ENCODE results near the gene NTSR1.

The NTSR1 gene

GRCh38 chr20:62760856-62761758 lies 52.5 kb downstream of the NTSR1 start:
- H3K4me2 ChIP-seq, result no peak overlapping the region
- no peaks in the 10 kb centered on the region for H3K79me2 ChIP-seq (ENCODE audit: insufficient read depth, low read depth)
- no peaks in the 10 kb centered on the region for H4K20me1 ChIP-seq (ENCODE audit: insufficient read depth)
- H3K36me3 ChIP-seq (ENCODE audit: insufficient read depth), result no peaks in the 10 kb centered on the region
- no peak for TF ChIP-seq CTCF (conservative IDR thresholded peaks at IDR 0.05; ENCODE audit: low read depth, low read length)
- no peak overlapping the region for H3K9ac ChIP-seq
- H3K4me1 ChIP-seq (ENCODE audit: low read depth, poor library complexity, severe bottlenecking), result no peaks in the 10 kb centered on the region
- H3K27me3 ChIP-seq (ENCODE audit: insufficient read depth, low read depth), result peaks cover 93% of the 10 kb centered on the region
- no peak overlapping the region for H3K27ac ChIP-seq
- H2AFZ ChIP-seq (ENCODE audit: low read depth), result no peak overlapping the region
- H3K4me3 ChIP-seq (IDR thresholded peaks at IDR 0.05; ENCODE audit: insufficient read depth, low read depth, low read length), result no peak overlapping the region

GRCh38 chr20:62761759-62762131 lies 53.1 kb downstream of the NTSR1 start:
- Histone ChIP-seq H3K9ac (no peak overlapping the region), H3K4me2 (no peak overlapping the region)

GRCh38 chr20:62762376-62762775 lies 53.7 kb downstream of the NTSR1 start:
- TF ChIP-seq CTCF (conservative IDR thresholded peaks at IDR 0.05; ENCODE audit: low read depth, low read length), result no peak
- Histone ChIP-seq H3K9ac (no peak overlapping the region), H3K4me1 (ENCODE audit: low read depth, poor library complexity, severe bottlenecking) (no peaks in the 10 kb centered on the region), H3K27me3 (ENCODE audit: insufficient read depth, low read depth) (peaks cover 92% of the 10 kb centered on the region), H4K20me1 (ENCODE audit: insufficient read depth) (no peaks in the 10 kb centered on the region), H3K36me3 (ENCODE audit: insufficient read depth) (no peaks in the 10 kb centered on the region), H3K4me3 (IDR thresholded peaks at IDR 0.05; ENCODE audit: insufficient read depth, low read depth, low read length) (no peak overlapping the region), H3K27ac (no peak overlapping the region), H3K4me2 (no peak overlapping the region), H2AFZ (ENCODE audit: low read depth) (no peak overlapping the region), H3K79me2 (ENCODE audit: insufficient read depth, low read depth) (no peaks in the 10 kb centered on the region)

More at GRCh38 chr20:62761759-62762131, 53.1 kb downstream of the NTSR1 start:
- H4K20me1 ChIP-seq (ENCODE audit: insufficient read depth), result no peaks in the 10 kb centered on the region
- H2AFZ ChIP-seq (ENCODE audit: low read depth), result no peak overlapping the region
- no peak for TF ChIP-seq CTCF (conservative IDR thresholded peaks at IDR 0.05; ENCODE audit: low read depth, low read length)
- H3K27me3 ChIP-seq (ENCODE audit: insufficient read depth, low read depth), result peaks cover 93% of the 10 kb centered on the region
- no peaks in the 10 kb centered on the region for H3K79me2 ChIP-seq (ENCODE audit: insufficient read depth, low read depth)
- no peak overlapping the region for H3K27ac ChIP-seq
- no peaks in the 10 kb centered on the region for H3K36me3 ChIP-seq (ENCODE audit: insufficient read depth)
- H3K4me3 ChIP-seq (IDR thresholded peaks at IDR 0.05; ENCODE audit: insufficient read depth, low read depth, low read length), result no peak overlapping the region
- H3K4me1 ChIP-seq (ENCODE audit: low read depth, poor library complexity, severe bottlenecking), result no peaks in the 10 kb centered on the region

GRCh38 chr20:62762801-62763368 lies 54.2 kb downstream of the NTSR1 start:
- no peak overlapping the region for H3K4me3 ChIP-seq (IDR thresholded peaks at IDR 0.05; ENCODE audit: insufficient read depth, low read depth, low read length)
- H2AFZ ChIP-seq (ENCODE audit: low read depth), result no peak overlapping the region
- H3K9ac ChIP-seq, result no peak overlapping the region
- no peak for TF ChIP-seq CTCF (conservative IDR thresholded peaks at IDR 0.05; ENCODE audit: low read depth, low read length)
- no peaks in the 10 kb centered on the region for H3K36me3 ChIP-seq (ENCODE audit: insufficient read depth)
- H3K27ac ChIP-seq, result no peak overlapping the region
- H3K27me3 ChIP-seq (ENCODE audit: insufficient read depth, low read depth), result peaks cover 94% of the 10 kb centered on the region
- H3K79me2 ChIP-seq (ENCODE audit: insufficient read depth, low read depth), result no peaks in the 10 kb centered on the region
- H3K4me2 ChIP-seq, result no peak overlapping the region
- H4K20me1 ChIP-seq (ENCODE audit: insufficient read depth), result no peaks in the 10 kb centered on the region
- no peaks in the 10 kb centered on the region for H3K4me1 ChIP-seq (ENCODE audit: low read depth, poor library complexity, severe bottlenecking)
